Prostate gland (tissue), 2 donors: Measurements from ENCODE around the gene SLC37A1.

Experiments
- POLR2A ChIP-seq: fragments of 450-650 bp; IDR thresholded peaks from one replicate; pipeline ENCODE4 v1.6.1; 2016; ENCODE audit warnings: antibody characterized with exemption, mild to moderate bottlenecking
- POLR2AphosphoS5 ChIP-seq: sonication (generic); formaldehyde crosslinking; IDR thresholded peaks from one replicate; pipeline ENCODE4 v1.6.1; 2017; ENCODE audit warnings: antibody characterized with exemption
- TF ChIP-seq, protein P1 (sequence below), 4 experiments: fragments of 200-600 bp in 2 of 4; fragments of 450-650 bp in 2 of 4; sonication (generic) in 2 of 4; IDR thresholded peaks; 1 replicate in 3 of 4; 2 replicates in 1 of 4; pipeline ENCODE4 v1.5.1; 2016 to 2019; ENCODE audit warnings: antibody characterized with exemption in 4 of 4, mild to moderate bottlenecking in 2 of 4, moderate library complexity in 2 of 4

GRCh38 chr21:42545317-42545716 lies 31.7 kb downstream of the SLC37A1 start:
- TF ChIP-seq, protein P1, sequence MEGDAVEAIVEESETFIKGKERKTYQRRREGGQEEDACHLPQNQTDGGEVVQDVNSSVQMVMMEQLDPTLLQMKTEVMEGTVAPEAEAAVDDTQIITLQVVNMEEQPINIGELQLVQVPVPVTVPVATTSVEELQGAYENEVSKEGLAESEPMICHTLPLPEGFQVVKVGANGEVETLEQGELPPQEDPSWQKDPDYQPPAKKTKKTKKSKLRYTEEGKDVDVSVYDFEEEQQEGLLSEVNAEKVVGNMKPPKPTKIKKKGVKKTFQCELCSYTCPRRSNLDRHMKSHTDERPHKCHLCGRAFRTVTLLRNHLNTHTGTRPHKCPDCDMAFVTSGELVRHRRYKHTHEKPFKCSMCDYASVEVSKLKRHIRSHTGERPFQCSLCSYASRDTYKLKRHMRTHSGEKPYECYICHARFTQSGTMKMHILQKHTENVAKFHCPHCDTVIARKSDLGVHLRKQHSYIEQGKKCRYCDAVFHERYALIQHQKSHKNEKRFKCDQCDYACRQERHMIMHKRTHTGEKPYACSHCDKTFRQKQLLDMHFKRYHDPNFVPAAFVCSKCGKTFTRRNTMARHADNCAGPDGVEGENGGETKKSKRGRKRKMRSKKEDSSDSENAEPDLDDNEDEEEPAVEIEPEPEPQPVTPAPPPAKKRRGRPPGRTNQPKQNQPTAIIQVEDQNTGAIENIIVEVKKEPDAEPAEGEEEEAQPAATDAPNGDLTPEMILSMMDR (IDR thresholded peaks at IDR 0.05): no peak
- TF ChIP-seq POLR2A: no peak
- no peak for TF ChIP-seq POLR2AphosphoS5
